GM18517 (cell line): ENCODE results near the gene FDXACB1.

ENCODE experiments used
- ATAC-seq: cut with Tn5 transposase; IDR thresholded peaks from one replicate; pipeline ENCODE4 v1.9.1; 2021; ENCODE audit warnings: mild to moderate bottlenecking, moderate library complexity; ENCODE audit not compliant: unreplicated experiment

FDXACB1 gene

GRCh38 chr11:111878849-111879636, at the start of gene FDXACB1, which contains the start of gene CFAP68:
Gene FDXACB1, minus strand, starts transcription at chr11:111879165. Its CDS starts 33 bp downstream, at chr11:111879132.
Gene CFAP68, plus strand, starts transcription at chr11:111879541. Its CDS starts 20 bp downstream, at chr11:111879561.
- ATAC-seq: peak; percentile 89

DNA sequence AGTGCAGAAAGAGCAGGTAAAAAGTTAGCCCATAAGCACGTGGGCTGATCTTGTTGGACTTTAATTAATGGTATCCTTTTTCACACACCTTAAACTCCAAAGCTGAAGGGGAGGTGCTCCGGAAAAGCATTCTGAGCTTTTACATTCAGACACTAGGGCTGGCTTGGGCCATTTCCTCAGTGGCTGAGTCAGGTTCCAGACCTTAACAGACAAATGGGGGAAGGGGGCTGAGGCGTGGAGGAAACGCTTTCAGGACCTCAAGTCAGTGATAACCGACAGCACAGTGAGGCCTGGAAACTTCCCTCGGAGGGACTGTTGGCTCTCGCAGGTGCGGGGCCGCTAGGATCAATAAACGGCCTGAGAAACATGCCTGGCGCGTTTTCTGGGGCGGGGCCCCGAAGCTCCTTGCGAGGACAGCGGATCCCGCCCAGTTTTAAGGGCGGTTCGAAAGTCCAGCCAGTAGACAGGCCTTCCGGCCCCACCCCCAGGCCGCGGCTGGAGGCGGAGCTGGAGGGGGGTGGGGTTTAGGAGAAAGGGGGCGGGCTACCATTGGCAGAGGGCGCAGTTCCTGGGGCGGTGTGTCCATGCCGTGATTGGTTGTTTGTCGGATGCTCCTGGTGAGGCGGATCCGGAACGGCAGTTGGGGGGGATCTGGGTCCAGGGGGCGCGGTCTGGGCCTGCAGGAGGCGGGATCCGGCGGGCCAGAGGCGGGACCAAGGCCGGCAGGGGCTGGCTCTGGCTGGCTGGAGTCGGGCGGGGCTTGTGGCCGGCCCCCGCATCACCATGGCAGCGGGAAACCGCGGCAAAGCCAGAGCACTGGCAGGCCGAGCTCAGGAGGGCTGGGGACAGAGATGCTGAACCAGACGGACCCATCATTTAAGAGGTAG, 47.8 kb upstream of the FDXACB1 start:
- ATAC-seq: peak; percentile 78

GRCh38 chr11:111925953-111926352, 47.0 kb upstream of the FDXACB1 start:
- ATAC-seq: no peak

GRCh38 chr11:111923951-111924350, 45.0 kb upstream of the FDXACB1 start:
- no peak for ATAC-seq

GRCh38 chr11:111923351-111923788, 44.4 kb upstream of the FDXACB1 start:
- ATAC-seq: no peak

GRCh38 chr11:111922803-111923202, 43.8 kb upstream of the FDXACB1 start:
- ATAC-seq: no peak

DNA sequence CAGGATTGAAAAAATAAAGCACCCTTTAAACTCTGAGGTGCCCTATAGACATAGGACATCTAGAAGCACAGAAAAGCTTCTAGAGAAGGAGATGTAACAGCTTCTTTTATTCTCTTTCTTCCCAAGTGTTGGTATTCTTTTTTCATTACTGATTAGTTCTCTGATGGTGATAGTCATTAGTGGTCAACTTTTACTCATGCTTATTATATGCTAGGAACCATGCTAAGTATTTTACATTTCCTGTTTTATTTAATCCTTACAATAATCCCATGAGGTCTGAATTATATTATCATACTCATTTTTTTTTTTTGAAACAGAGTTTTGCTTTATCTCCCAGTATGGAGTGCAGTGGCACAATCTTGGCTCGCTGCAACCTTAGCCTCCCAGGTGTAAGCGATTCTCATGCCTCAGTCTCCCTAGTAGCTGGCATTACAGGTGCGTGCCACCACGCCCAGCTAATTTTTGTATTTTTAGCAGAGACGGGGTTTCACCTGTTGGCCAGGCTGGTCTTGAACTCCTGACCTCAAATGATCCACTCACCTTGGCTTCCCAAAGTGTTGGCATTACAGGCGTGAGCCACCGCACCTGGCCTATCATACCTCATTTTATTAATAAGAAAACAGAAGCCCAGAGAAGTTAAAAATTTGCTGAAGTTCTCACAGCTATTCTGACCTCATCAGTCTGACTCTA, 42.7 kb upstream of the FDXACB1 start:
- ATAC-seq: no peak

- ATAC-seq: no peak
Observed at GRCh38 chr11:111920908-111921307, 41.9 kb upstream of the FDXACB1 start.

GRCh38 chr11:111918390-111919256, 39.7 kb upstream of the FDXACB1 start, which contains the start of gene C11orf52:
Gene C11orf52, plus strand, starts transcription at chr11:111918913. Its CDS starts 60 bp downstream, at chr11:111918973.
- no peak for ATAC-seq

GRCh38 chr11:111917788-111918187, 38.8 kb upstream of the FDXACB1 start:
- no peak for ATAC-seq

DNA sequence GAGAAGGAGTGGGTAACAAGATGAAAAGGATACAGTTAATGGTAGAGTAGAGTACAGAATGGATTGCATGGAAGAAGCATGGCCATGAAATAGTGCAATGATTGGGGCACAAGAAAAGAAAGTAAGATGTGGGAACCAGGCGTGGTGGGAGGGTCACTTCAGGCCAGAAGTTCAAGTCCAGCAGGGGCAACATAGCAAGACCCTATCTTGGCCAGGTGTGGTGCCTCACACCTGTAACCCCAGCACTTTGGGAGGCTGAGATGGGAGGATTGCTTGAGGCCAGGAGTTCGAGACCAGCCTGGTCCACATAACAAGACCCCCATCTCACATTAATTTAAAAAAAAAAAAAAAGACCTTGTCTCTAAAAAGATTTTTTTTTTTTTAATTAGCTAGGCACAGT, 38.3 kb upstream of the FDXACB1 start:
- no peak for ATAC-seq

GRCh38 chr11:111916768-111917167, 37.8 kb upstream of the FDXACB1 start:
- ATAC-seq: no peak

GRCh38 chr11:111913997-111914396, 35.0 kb upstream of the FDXACB1 start:
- no peak for ATAC-seq

GRCh38 chr11:111913031-111913861, 34.3 kb upstream of the FDXACB1 start:
- no peak for ATAC-seq

GRCh38 chr11:111912535-111912934, 33.6 kb upstream of the FDXACB1 start, which contains the start of gene HSPB2:
Gene HSPB2, plus strand, starts transcription at chr11:111912734. Its CDS starts 96 bp downstream, at chr11:111912830.
- ATAC-seq: no peak

DNA sequence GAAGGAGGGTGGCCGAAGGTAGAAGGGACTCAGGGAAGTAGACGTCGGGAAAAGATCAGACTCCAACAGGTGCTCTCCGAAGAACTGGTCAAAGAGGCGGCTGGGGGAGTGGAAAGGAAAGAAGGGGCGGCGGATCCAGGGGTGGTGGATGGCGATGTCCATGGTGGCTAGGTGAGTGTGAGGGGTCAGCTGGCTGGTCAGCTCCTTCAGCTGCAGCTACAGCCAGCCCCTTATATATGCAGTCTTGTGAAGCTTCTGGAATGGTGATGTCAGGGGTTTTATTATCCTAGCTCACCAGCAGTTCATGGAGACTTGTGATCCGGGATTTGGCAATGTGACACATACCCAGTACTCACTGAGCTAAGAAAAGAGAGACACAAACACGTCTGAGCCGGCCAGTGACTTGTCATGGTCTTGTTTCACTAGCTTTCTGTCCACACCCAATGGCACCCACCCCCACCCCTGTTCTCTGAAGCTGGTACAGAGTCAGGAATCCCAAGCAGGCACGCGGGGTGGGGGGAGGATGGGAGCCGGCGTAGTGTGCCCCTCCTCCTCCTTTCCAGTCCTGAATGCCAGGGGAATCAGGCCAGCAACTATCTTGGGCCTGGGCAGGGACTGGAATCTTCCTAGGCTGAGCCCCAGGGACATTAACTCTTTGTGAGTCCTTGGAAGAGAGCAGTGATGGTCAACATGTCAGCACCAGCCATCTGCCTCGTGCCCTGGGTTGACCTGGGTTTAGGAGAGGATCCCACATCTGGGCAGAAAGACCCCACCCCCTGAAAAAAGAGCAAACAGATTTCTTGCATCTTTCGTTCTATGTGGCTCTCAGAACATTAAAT, 32.8 kb upstream of the FDXACB1 start, which contains the start of gene CRYAB:
CRYAB (minus strand) TSS at position 208 of the 839 bp plus-strand sequence; CDS start at position 162, 46 bp downstream.
- ATAC-seq: no peak

DNA sequence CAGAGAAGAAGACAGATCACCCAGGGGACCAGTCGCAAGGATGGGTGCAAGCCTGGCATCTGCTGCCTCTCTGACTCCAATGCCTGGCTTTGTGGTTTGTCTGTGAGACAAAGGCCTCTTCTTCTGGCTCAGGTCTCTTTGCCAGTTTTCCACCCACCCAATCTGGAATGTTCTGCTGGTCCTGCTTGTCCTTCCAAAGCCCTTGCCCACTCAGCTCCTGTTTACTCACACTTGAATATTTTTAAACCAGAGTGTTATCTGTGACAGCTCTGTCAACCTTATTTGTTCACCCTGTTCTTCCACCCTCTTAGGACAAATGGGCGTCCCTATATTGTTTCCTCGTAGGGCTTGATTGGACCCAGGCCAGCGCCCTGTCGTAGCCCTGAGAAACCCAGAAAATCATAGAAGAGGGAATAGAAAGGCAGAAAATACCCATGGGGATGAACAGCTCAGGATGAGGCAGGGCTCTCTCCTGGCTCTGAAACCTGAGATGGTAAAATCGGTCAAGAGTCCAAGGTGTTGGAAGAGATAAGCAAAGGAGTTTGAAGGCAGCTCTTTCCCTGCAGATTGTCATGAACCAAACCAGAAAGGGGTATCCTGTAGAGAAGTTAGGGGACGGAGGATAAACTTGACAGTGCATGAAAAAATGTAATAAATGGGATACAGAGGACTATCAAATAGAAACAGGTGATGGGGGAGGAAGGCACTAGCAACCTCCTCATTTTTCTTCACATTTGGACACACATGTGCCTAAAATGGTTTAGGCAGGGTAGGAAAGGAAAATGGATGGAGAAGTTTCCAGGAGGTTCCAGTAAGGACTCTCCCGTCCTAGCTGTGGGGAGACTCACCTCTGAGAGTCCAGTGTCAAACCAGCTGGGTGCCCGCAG, 32.0 kb upstream of the FDXACB1 start:
- no peak for ATAC-seq
